Posterior cingulate gyrus (tissue), 11 donors: ENCODE measurements around the gene GLIS1.
A peak's percentile ranks its signal among the peaks of the same experiment; 100 is the strongest.

Source experiments
- DNase-seq, 10 donors: peaks; one replicate each; pipeline versions ENCODE4 v3.0.0 to v3.0.0-alpha.2; 2020 to 2021; ENCODE audit warnings: mixed read lengths in 3 of 10
- intact Hi-C: fragments of 100-400 bp; cut with DNase I; formaldehyde crosslinking; loops from one replicate; pipeline ENCODE4 v1.15.1; 2023

Gene GLIS1

DNA sequence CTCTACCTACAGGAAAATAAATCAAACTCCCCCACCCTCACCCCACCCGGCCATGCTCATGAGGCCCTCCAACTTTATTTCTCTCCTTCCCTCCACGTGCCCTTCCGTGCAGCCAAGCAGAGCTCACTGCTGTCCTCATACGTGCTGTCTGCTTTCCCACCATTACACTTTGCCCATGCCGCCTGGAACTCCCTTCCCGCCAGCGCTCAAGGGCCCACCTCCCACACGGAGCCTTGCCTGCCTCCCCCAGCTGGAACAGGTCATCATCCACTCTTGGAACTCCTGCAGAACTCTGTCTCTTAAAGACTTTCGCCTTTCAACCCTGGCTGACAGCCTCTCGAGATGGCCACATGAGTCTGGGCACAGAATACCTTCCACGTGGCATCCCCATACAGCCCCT is 42.4 kb downstream of the GLIS1 start:
- intact Hi-C loops, result no loop called here
- DNase-seq, result peak in 2 of 10 donors; percentile 61 to 71

DNA sequence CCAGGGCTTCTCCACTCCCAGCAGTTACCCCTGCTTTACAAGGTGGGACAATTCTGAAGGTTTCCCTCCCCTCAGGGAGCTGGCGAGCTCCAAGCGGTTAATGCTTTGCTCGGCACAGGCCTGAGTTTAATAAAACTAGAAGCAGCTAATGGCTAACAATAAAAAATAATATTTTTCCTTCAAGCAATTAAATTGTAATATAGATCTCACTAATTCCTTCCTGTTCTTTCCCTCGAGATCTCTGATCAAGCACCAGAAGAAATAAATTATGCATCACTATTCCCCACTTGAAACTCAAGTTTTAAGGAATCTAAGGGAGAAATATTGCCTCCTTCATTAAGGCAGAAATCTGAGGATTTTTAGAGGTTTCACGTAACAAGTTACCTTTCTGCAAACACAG is 42.9 kb downstream of the GLIS1 start:
- intact Hi-C loops, result no loop called here
- DNase-seq, result peak in 1 of 10 donors; percentile 29

DNA sequence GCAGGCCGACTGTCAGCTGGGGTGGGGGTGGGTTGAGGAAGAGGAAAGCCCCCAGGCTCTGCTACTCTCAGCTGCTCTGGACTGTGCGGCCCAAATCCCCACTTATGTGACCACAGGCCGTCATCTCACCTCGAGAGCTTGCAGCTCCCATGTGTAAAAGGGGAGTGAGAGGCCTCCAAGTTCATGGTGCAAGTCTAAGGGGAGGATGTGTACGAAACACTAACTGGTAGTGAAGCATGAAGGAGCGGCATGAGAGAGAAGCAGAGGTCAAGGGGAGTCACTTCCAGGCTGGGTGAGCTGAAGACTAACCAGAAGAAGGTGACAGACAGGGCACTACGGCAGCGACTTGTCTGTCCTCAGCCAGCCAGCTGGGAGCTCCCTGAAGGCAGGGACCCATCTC is 43.8 kb downstream of the GLIS1 start:
- intact Hi-C loops, result no loop called here
- DNase-seq, result peak in 1 of 10 donors; percentile 17

DNA sequence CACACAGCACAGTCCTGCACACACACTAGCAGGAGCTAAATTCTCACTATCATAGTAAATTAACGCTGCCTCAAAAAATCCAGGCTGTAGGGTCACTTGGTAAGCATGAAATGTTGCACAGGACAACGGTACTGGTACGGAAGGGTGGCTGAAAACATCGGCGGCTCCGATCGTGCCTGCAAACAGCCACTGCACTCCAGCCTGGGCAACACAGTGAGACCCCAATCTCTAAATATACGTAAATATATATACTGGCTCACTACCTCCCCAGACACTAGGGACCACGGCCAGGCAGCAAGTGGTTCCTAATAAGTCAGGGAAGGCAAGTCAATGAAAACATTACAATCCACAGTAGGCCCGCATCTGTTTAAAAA is 44.3 kb downstream of the GLIS1 start:
- DNase-seq, result peak in 1 of 10 donors; percentile 61
- intact Hi-C loops, result no loop called here

DNA sequence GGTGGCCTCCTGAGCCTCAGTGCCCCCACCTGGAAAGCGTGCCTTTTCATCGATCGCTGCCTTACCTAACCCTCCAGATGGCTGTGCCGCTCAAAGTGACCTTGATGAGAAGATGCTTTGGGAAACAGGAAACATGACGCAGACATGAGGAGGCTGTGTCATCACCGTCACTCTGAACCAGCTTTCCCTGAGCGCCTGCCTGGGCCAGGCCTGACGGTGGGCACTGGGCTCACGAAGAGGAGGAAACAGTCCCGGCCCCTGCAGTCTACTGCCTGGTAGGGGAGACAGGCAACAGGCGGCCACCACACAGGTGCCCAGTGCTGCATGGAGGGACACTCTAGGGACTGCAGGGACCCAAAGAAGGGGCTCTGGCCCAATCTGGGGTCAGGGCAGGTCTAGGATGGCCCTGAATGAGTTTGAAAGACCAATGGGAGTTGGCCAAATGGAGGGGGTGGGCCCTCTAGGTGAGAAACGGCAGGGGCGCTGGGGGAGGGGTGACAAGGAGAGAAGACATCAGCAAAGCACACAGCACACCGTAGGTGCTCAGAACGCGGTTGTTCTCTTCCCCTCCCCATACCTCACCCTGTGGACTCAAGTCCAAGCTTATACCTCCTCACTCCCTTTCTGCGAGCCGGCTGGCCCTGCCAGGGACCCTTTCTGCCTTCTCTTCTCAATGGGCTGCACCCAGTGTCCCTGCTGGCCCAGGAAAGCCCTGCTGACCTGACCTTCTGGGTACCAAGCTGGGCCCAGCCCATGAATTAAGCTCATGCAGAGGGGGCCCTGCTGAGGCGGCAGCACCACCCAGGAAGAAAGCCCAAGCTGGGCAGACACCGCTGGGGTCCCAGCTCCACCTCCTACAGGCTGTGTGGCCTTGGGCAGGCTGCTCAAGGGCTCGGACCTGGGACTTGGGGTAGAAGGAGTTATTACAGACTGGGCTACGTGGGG is 44.9 kb downstream of the GLIS1 start:
- DNase-seq, result peak in 2 of 10 donors; percentile 62 to 79
- intact Hi-C loops, result no loop called here

DNA sequence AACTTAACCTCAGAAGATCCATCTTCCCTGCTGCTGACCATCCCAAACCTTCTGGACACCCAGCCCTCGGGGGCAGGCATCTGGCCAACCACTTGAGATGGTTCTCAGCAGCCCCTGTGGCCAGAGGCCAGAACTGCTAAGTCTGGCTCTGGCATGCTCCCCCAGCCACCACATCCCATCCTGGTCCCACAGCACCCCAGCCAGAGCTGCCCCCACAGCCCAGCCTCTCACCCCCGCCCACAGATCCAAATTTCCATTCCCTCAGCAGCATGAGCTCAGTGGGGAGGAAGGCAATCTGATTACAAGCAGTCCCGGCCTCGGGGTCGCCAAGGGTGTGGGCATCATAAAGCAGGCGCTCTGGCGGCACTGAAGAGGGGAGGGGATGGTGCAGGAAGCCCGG is 45.6 kb downstream of the GLIS1 start:
- intact Hi-C loops, result no loop called here
- peak in 2 of 10 donors; percentile 51 to 58 for DNase-seq

DNA sequence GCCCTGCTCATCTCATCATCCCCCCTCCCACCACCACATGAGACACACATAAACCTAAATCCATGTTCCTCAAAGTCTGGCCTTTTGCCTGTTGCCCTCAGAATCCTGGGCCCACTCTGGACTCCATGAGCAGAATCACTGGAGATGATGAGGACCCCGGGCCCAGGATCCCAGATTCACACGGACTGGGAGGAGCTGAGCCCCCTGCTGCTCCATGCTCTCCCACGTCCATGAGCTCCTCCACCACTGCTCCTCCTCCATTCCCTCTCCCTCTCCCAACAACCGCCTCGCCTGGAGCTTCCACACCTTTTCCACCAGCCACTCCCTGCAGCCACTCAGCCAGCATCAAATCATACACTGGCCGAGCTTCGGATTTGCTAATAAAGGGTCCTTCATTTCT is 47.6 kb downstream of the GLIS1 start:
- intact Hi-C loops, result no loop called here
- DNase-seq, result peak in 3 of 10 donors; percentile 35 to 72 (median 54)

DNA sequence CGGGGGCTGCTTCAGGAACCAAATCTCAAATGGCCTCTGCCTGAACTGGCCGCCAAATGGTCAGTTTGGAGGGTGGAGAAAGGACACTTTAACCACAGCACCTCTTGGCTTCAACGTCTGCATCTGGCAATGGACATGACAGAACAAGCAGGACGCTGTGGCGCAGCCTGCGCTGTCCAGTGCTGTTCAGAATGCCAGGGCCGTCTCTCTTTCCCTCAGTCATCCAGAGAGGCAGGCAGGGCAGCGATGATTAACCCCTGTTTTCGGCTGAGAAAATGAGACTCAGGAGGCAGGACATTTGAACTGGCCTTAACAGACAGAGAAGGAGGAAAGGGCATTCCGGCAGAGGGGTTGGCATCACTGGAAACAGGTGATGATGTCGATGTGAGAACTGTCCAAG is 48.6 kb downstream of the GLIS1 start:
- intact Hi-C loops, result no loop called here
- DNase-seq, result peak in 2 of 10 donors; percentile 25 to 33

DNA sequence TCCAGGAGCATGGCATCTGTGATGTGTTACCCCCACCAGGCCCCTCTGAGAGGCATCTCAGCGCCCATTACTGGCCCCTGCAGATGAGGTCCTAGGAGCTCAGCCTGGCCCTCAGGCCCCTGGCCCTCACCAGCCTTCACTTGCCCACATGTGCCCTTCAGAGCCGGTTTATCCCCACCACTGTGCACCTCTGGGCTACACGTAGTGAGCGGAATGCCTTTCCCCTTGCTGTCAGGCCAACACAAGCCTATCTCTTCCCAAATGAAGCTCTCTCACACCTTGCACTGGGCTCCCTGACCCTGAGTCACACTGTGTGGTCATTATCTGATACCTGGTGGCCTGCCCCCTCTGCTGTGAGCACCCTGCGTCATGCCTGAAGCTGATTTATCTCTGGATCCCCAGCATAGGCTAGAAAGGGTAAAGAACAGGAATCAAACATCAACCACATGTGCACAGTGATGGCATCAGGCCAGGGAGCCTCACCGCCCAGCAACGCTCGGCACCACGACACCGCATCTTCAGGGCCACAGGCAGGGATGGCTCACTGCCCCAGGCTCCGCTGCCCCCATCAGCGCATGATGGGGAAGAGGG is 49.1 kb downstream of the GLIS1 start:
- peak in 3 of 10 donors; percentile 1 to 61 (median 59) for DNase-seq
- intact Hi-C loops, result no loop called here

DNA sequence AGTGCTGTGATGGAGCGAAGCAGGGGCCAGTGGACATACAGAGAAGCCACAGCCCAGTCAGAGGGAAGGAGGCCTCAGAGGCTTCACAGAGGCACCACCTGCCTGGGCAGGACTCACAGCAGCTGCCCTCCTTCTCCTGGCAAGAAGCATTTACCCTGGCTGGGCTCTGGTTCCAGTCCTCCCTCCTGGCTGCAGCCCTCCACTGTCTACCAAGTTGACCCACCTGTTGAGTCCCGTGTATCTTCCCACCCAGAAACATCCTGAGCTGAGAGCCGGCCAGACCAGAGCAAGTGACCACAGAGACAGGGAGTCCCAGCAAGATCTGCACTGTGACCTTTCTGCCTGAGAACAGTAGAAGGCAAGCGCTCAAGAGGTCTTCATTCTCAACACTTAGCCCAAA is 49.7 kb downstream of the GLIS1 start:
- intact Hi-C loops, result no loop called here
- DNase-seq, result peak in 3 of 10 donors; percentile 21 to 58 (median 40)

DNA sequence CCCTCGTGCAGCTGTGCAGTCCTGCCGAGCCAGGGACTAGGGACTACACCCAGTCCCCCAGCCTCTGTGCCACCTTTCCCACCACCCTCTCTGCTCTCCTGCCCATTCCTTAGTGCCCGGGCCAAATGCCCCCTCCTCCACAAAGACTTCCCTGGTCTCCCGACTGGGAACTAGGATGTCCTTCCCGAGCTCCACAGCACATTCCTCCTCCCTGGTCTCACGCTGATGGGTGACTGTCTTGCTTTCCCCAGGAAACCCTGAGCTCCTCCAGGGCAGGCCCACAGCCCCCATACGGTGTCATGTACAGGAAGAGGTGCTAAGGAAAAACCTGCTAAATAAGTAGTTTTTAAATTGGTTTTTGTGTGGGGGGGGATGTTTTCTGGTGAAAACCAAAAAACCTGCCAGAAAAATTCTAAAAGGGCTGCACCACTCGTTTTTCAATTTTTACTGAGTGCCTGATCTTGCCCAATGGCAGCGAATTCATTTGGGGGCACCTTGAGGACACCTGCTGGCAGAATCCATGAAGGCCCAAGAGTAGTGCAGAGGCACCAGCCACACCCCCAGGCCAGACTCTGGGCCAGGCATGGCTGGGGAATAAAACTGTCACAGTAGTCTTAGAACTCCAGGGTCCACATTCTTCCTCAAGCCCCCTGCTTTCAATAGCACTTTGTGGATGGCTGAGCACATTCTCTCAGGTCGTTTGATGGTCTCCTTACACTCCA is 50.4 kb downstream of the GLIS1 start:
- peak in 3 of 10 donors; percentile 59 to 63 (median 60) for DNase-seq
- intact Hi-C loops, result no loop called here

DNA sequence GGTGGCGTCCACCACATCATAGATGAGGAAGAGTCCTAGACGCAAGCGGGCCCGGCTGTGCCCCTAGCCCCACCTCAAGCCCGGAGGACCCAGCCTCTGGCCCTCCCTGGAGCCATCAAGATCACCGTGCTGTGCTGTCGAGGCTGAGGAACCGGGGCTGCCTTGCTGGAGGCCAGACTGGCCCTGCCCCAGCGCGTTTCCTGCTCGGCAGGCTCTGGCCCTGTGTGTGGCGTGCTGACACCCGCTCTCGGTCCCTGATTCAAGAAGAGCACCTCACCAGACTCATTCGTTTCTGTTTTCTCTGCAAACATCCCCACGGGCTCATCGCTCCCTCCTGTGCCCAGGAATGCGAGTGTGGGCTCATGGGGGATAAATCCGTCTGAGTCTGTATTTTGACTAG is 51.1 kb downstream of the GLIS1 start:
- intact Hi-C loops, result no loop called here
- DNase-seq, result peak in 2 of 10 donors; percentile 54 to 68

DNA sequence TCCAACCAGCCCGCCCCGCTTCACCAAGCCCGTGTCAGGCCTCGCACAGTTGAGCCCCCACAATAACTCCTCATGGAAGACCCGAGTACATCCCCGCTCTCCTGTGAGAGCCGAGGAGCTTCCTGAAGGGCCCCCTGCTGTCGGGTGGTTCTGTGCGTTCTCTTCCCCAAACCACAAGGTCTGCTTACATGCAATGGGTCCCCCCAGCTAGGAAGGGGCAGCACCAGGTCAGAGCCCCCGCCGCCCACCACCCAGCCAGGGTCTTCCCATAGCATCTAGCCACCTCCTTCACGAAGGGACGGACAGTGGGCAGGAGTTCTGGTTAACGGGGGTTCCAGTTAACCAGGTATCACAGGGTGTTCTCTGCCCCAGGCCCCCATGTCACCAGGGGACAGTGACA is 51.5 kb downstream of the GLIS1 start:
- peak in 2 of 10 donors; percentile 29 to 68 for DNase-seq
- intact Hi-C loops, result no loop called here

DNA sequence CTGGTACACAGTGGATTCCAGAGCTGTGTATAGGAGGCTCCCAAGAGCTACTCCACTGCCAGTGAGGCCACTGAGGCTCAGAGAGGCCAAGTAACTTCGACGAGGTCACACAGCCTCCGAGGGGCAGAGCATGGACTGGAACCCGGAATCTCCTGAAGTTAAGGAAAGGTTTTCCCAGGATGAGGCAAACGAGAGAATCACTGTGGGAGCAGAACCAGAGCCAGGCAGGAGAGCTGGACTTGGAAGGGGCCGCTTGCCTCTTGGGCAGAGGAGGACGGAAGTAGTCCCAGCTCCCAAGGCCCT is 52.0 kb downstream of the GLIS1 start:
- peak in 2 of 10 donors; percentile 7 to 24 for DNase-seq
- intact Hi-C loops, result no loop called here

DNA sequence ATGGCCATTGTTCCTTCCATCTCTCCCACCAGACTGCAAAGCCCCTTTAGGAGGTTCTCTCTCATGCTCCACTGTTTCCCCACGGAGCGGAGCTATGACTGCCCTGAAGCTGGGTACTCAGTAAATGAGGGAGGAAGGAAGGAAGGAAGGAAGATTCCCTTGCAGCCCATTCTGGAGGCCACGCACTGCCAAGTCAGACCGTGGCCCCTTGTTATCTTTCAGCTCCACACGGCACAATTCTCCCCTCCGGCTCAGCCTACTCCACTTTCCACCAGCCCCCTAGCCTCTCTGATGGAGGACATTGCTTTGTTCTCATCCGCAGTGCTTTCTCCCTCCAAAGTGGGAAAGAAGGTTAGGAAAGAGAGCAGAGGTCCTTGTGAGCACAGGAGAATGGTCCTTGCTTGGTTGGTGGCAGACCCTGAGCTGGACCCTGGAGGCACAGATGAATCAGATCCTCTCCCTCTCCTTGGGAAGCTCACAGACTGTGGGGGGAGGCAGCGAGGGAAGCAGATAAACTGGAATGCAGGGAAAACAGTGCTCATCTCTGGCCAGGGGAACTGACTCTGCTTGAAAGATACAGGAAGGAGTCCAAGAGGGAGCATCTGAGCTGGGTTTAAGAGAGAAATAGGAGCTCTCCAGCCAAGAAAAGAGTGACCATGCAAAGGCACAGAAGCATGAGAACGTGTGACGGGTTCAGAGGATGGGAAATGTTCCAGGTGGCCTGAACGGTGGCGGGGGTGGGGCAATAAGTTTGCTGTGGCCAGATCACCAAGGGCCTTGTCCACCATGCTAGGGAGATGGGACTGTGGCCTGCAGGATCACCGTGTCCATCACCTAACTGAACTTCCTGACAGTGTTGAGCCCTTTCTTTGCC is 52.6 kb downstream of the GLIS1 start:
- peak in 2 of 10 donors; percentile 6 to 12 for DNase-seq
- intact Hi-C loops, result no loop called here

DNA sequence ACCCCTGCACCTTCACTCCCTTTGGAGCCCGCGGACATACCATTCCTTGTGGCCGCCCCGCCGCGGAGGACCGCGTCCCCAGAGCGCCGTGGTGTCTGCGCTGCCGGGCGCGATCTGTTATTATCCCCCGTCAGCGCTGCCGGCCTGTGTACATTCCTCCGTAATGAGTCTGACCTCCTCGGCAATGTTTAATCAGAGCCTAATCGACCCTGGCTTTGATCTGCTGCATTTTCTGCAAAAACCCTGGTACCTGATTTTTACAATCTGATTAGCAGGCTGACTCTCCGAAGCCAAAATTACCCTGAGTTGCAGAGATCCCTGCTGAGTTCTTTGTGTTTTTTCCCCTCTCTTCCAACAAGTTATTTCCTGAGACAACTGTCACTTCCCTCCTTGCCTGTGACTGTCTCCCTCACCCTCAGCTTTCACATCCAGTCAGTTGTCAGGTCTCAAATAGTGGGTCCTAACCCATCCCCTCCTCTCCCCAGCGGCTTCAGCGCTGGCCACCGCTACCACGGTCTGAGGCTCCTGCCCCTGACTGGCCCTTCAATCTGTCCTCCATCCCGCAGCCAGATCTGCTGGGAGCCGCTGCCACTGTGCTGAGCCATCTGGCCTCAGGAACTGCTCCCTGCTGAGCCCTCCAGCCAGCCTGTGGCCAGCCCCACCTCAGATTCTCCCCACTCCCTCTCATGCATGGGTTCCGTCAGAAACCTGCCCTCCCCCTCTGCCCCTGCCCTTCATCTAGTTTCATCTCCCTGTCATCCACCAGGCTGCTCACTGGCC is 53.5 kb downstream of the GLIS1 start:
- peak in 2 of 10 donors; percentile 54 to 66 for DNase-seq
- intact Hi-C loops, result no loop called here

DNA sequence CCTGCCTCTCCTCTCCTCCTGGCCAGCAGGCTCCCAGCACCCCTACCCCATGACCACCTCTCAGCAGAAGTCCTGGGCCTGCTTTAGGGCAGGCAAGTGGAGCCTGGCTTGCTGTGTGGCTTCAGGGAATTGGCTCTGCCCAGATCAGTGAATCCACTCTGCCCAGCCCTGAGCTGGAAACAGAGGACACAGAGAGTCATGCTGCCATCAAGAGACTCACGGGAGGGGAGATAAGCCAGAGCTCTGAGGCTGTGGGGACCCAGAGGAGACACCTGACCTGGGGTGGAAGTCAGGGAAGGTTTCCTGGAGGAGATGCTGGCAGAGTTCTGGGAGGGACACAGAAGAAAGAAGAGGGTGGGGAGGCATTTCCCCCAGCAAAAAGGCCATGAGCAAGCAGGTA is 54.2 kb downstream of the GLIS1 start:
- intact Hi-C loops, result no loop called here
- peak in 2 of 10 donors; percentile 8 to 55 for DNase-seq

DNA sequence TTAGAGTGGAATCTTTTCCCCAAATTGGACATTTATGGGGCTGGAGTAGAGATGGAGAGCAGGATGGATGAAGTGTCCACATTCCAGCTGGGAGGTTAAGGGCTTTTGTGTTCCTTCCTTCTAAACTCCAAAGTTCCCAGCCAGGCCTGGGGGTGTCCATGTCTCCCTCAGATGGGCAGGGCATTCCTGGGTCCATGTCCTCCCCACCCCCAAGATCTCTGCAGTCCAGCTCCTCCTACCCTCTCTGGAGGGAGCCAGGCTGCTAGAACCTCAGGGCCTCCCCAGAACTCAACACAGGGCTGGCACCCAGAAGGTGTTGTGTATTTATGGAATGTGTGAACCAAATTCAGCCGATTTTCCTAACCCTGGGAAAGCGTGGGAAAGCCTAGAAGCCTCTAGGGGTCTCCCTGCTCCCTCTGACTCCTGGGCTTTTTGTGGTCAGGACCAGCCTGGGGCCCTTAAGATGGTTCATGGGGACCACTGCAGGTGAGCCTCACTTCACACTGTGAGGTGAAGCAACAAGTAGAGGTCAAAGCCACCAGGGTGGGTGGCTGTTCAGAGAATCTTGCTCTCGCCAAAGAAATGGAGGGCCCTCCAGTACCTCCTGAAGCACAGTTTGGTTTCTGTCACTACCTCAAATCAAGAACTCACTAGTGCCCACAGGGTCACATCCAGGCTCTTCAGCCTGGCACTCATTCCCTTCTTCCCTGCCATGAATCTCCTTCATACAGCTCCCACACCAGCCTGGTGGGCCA is 54.8 kb downstream of the GLIS1 start:
- intact Hi-C loops, result no loop called here
- DNase-seq, result peak in 2 of 10 donors; percentile 37 to 52

DNA sequence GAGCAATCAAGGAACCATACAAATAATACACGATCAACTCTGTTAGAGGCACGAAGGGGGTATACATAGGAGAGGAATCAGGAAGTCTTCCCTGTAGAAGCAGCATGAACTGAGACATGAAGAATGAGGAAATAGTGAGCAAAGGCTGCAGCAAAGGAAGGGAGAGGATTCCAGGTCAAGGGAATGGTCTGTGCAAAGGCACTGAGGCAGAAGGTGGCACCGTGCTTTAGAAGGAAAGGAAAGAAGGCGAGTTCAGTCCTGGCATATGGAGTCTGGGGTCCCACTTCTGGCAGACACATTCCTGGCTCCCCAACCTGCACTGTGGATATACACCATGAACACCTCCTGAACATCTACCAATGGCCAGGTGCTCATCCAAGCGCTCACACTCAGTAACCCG is 56.1 kb downstream of the GLIS1 start:
- intact Hi-C loops, result no loop called here
- no peak for DNase-seq
